GM19193 (cell line): ENCODE results near the gene ZMYM4.

Experiments
- POLR2A ChIP-seq: IDR thresholded peaks from 4 replicates; pipeline ENCODE4 v1.6.1; 2011; ENCODE audit not compliant: insufficient read depth, insufficient read length; ENCODE audit errors: extremely low read depth

The ZMYM4 gene

DNA sequence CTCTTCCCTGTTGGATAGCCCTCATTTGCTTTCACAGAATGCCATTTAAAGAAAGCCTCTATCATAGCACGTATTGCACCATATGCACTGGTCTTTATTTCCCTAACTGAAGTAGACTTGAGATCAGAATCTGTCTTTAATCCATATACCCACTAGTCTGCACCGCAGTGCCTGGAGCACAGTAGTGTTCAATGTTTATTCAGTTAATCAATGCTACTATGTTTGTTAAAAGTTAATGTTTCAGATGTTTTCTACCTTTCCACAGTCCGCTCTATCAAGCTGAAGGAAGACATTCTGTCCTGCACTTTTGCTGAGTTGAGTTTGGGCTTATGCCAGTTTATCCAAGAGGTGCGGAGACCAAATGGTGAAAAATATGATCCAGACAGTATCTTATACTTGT is 139.2 kb downstream of the ZMYM4 start:
- no peak for TF ChIP-seq POLR2A

- no peak for TF ChIP-seq POLR2A
These were observed 140.4 kb downstream of the ZMYM4 start for GRCh38 chr1:35408925-35409324.

GRCh38 chr1:35426097-35426586 is 157.6 kb downstream of the ZMYM4 start:
- TF ChIP-seq POLR2A = no peak

- TF ChIP-seq POLR2A = no peak
These were observed 159.9 kb downstream of the ZMYM4 start for GRCh38 chr1:35428360-35428759.

- TF ChIP-seq POLR2A = no peak
These were observed 162.3 kb downstream of the ZMYM4 start for GRCh38 chr1:35430762-35431161.

DNA sequence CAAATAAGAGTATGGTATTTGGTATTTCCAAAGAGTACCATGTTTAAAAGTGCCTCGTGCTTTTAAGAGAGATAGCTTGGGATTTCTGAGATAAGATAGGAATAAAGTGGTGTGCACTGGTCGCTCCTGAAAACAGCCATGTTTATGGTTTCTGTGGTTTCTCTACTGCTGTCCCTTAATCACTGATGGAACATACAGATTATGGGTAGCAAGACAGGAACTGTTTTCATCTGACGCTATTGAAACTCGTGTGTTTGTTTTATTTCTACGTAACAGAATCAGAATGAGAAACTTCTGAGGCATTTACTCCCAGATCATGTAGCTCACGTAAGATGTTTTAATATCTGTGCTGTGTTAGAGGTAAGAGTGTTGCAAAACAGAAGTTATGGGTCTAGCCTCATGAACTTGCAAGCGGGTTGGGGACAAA is 162.7 kb downstream of the ZMYM4 start:
- no peak for TF ChIP-seq POLR2A

DNA sequence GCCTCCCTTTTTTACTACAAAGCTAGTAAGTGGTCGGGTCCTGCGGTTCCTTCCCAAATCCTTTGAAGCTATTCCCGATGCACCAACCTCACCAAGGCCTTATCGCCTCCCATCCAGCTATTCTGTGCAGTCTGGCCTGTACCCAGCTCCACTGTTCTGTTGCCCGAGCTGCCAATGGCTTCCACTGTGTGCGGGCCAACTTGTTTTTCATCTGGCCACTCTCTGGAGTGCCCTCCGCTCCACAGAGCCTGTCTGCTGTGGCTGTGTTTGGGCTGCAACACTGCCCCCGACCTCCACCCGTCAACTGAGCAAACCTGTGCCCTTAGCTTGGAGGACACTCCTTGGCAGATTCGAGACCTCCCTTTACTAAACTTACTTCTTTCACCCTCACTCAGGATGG is 163.7 kb downstream of the ZMYM4 start:
- no peak for TF ChIP-seq POLR2A

DNA sequence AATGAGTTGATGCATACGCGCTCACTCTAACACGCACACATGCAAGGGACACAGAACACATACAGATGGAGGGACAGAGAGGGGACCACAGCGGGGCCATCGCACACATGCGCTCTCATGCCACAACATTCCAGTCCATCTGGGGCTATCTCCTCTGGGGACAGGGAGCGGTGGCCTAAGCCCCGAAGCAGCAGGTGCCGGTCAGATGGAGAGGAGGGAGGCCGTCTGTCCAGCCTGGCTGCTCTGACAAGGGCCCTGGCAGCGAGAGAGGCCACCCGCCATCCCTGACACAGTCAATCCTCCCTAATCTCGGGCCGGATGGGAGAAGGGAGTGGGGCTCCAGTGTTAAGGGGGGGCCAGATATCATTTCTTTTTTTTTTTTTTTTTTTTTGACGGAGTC is 165.2 kb downstream of the ZMYM4 start:
- no peak for TF ChIP-seq POLR2A

DNA sequence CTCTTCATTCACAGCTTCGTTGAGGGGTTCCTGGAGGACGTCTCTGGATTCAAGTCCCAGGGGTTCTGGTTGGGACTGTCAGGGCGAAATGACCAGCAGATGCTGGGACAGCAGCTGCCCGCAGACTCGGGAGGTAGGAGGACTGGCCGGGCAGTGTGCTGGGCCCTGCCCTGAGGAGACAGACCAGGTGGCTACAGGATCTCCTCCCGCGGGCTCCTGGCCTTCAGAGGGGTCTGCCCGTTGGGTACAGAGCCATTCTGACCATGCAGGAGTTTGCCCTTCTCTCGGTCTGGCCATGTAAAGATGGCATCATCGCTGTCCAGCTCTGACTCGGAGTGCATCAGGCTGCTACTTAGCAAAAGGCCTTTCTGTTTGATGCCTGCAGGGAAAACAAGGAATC is 166.2 kb downstream of the ZMYM4 start:
- no peak for TF ChIP-seq POLR2A

- no peak for TF ChIP-seq POLR2A
These were observed 167.6 kb downstream of the ZMYM4 start for GRCh38 chr1:35436078-35436477.

- no peak for TF ChIP-seq POLR2A
These were observed 168.7 kb downstream of the ZMYM4 start for GRCh38 chr1:35437200-35437599.

DNA sequence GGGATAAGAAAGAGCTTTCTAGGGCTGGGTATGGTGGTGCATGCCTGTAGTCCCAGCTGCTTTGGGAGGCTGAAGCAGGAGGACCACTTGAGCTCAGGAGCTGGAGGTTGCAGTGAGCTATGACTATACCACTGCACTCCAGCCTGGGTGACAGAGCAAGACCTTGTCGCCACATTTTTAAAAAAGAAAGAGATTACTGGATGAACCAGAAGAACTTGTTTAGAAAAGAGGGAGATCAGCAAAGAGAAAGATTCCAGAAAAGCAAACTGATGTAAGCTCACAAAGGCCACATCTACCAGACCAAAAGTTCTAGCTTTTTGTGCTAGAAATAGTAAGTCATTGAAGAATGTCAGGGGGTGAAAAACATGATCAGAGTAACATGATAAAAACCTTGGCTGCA is 171.1 kb downstream of the ZMYM4 start:
- no peak for TF ChIP-seq POLR2A

DNA sequence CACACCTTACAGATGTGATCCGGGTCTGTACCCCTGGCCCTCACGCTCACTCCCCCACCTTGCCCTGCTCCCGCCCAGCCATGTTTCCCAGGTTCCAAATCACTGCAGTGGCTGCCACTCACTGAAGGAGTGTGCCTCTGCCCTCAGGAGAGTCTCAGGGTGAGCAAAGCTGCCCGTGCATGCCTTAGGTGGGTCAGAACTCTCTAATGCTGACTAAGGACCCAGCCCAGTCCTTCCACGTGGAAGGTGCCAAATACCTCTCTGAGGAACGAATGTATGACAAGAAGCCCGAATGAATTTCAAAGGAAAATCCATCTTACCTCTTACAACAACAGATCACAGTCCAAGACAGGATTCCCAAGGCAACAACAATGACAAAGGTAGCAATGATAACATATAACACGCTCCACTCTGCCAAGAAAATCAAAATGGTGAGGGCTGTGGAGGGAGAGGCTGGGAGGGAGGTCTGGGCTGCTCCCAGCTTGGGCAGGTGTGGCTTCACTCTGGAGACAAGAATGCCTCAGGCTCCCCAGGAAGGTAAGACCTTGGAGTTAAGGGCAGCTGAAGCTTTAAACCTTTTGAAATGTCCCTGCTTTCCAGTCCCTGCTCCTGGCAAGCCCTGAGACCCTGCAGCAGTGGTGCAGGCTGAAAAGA is 173.5 kb downstream of the ZMYM4 start:
- TF ChIP-seq POLR2A = no peak

- TF ChIP-seq POLR2A = no peak
These were observed 174.2 kb downstream of the ZMYM4 start for GRCh38 chr1:35442734-35443133.

- TF ChIP-seq POLR2A = no peak
These were observed 175.4 kb downstream of the ZMYM4 start for GRCh38 chr1:35443768-35444518.

- TF ChIP-seq POLR2A = no peak
These were observed 175.9 kb downstream of the ZMYM4 start for GRCh38 chr1:35444519-35444774.
